Endothelial cell of umbilical vein (primary cell): Measurements from ENCODE around the gene TNRC6C. TPM values are rescaled to one million over a fixed set of nuclear protein-coding genes. Genes with fewer than 3 reads are reported as not detected.

Experiments
- BruUV-seq: library from RNA; stranded (reverse); fragments of 400-500 nt; replicated peaks from 2 replicates; lab custom pipeline; 2021; lab: Mats Ljungman, UMichigan
- CTCF ChIA-PET: fragments of 300-600, 350-600 bp; sonication (Branson Sonifier 250); formaldehyde crosslinking; loops from one replicate; lab custom pipeline; 2021; ENCODE audit warnings: antibody characterized with exemption, inconsistent platforms; lab: Charles Lee
- POLR2A ChIA-PET: fragments of 300-600, 350-600 bp; sonication (Branson Sonifier 250); formaldehyde crosslinking; loops from one replicate; lab custom pipeline; 2021; ENCODE audit warnings: antibody characterized with exemption, inconsistent platforms; lab: Charles Lee
- DNase-seq: peaks from one replicate; pipeline ENCODE4 v3.0.0-alpha.2; 2011; ENCODE audit warnings: low read depth, low spot score
- FAIRE-seq: peaks from 2 replicates; lab custom pipeline; 2011; peaks lifted over from hg19 to GRCh38; lab: Jason Lieb, UNC
- H2AFZ ChIP-seq: 2 replicates; pipeline ENCODE4 v1.6.0; 2012; ENCODE audit warnings: low read depth, low read length, control low read depth, inconsistent platforms
- H3K27ac ChIP-seq: 2 replicates; pipeline ENCODE4 v1.5.1; 2011; ENCODE audit warnings: low read depth, mild to moderate bottlenecking, control low read depth, low read length, moderate library complexity; ENCODE audit not compliant: insufficient read depth
- H3K27me3 ChIP-seq, 2 experiments: 2 replicates each; pipeline versions ENCODE4 v1.6.0 to v1.6.1; 2011; ENCODE audit warnings: low read length in 2 of 2, mixed read lengths in 1 of 2; ENCODE audit not compliant: control insufficient read depth in 2 of 2, insufficient read depth in 2 of 2
- H3K36me3 ChIP-seq, 2 experiments: 2 replicates in 1 of 2; 3 replicates in 1 of 2; pipeline ENCODE4 v1.5.1; 2011; ENCODE audit warnings: low read length in 2 of 2, mild to moderate bottlenecking in 1 of 2, moderate library complexity in 1 of 2; ENCODE audit not compliant: control insufficient read depth in 2 of 2, insufficient read depth in 2 of 2; ENCODE audit errors: extremely low read depth in 1 of 2
- H3K4me1 ChIP-seq: 3 replicates; pipeline ENCODE4 v1.5.1; 2011; ENCODE audit warnings: mild to moderate bottlenecking, low read length; ENCODE audit not compliant: control insufficient read depth, insufficient read depth; ENCODE audit errors: extremely low read depth
- H3K4me2 ChIP-seq: 2 replicates; pipeline ENCODE4 v1.6.1; 2011; ENCODE audit warnings: low read length, control low read depth, mixed read lengths; ENCODE audit not compliant: insufficient read depth
- H3K4me3 ChIP-seq, 3 experiments: fragments of 200-600 bp in 1 of 3; sonication (generic), shearing (Covaris generic) in 1 of 3; replicated peaks in 1 of 3; 2 replicates each; pipeline ENCODE4 v1.5.1; 2011 to 2016; ENCODE audit warnings: control low read depth in 3 of 3, low read length in 3 of 3, mild to moderate bottlenecking in 2 of 3, inconsistent platforms in 1 of 3, low read depth in 1 of 3, moderate library complexity in 1 of 3; ENCODE audit not compliant: insufficient read depth in 1 of 3
- H3K79me2 ChIP-seq: 2 replicates; pipeline ENCODE4 v1.6.0; 2012; ENCODE audit warnings: low read length, inconsistent platforms; ENCODE audit not compliant: control insufficient read depth, insufficient read depth
- H3K9ac ChIP-seq: replicated peaks from 2 replicates; pipeline ENCODE3; 2011; ENCODE audit warnings: low read length, control low read depth; ENCODE audit not compliant: insufficient read depth; ENCODE audit errors: extremely low read depth
- H3K9me1 ChIP-seq: replicated peaks from 3 replicates; pipeline ENCODE4 v1.6.0; 2011; ENCODE audit warnings: mild to moderate bottlenecking, low read length; ENCODE audit not compliant: control insufficient read depth, insufficient read depth; ENCODE audit errors: extremely low read depth
- H3K9me3 ChIP-seq: replicated peaks from 2 replicates; pipeline ENCODE4 v1.5.1; 2012; ENCODE audit warnings: low read length, inconsistent platforms; ENCODE audit not compliant: control insufficient read depth, insufficient read depth
- H4K20me1 ChIP-seq: replicated peaks from 2 replicates; pipeline ENCODE3; 2011; ENCODE audit warnings: mild to moderate bottlenecking, low read length; ENCODE audit not compliant: control insufficient read depth, insufficient read depth; ENCODE audit errors: extremely low read depth
- CTCF ChIP-seq, 2 donors: IDR thresholded peaks; 1 replicate in 1 of 2; 2 replicates in 1 of 2; pipeline ENCODE4 v1.5.1; 2011; ENCODE audit warnings: low read length in 2 of 2, mild to moderate bottlenecking in 2 of 2, moderate library complexity in 2 of 2, control low read depth in 1 of 2, inconsistent platforms in 1 of 2, low read depth in 1 of 2; ENCODE audit not compliant: insufficient read depth in 1 of 2; ENCODE audit errors: extremely low read depth in 1 of 2
- EZH2 ChIP-seq: IDR thresholded peaks from 2 replicates; pipeline ENCODE4 v1.6.1; 2012; ENCODE audit warnings: borderline replicate concordance, low read depth, mild to moderate bottlenecking, moderate library complexity, low read length, inconsistent platforms; ENCODE audit not compliant: severe bottlenecking
- FOS ChIP-seq: IDR thresholded peaks from 2 replicates; pipeline ENCODE4 v1.6.1; 2011; ENCODE audit warnings: mild to moderate bottlenecking, low read length, moderate library complexity, borderline replicate concordance; ENCODE audit not compliant: insufficient read depth
- GATA2 ChIP-seq: IDR thresholded peaks from 2 replicates; pipeline ENCODE4 v1.7.0; 2011; ENCODE audit warnings: low read depth, mild to moderate bottlenecking, moderate library complexity, mixed read lengths, low read length; ENCODE audit not compliant: insufficient read length, insufficient read depth
- JUN ChIP-seq: IDR thresholded peaks from 2 replicates; pipeline ENCODE4 v1.6.1; 2011; ENCODE audit warnings: borderline replicate concordance, low read depth; ENCODE audit not compliant: insufficient read length, insufficient read depth
- MAX ChIP-seq: IDR thresholded peaks from 2 replicates; pipeline ENCODE4 v1.6.1; 2011; ENCODE audit not compliant: insufficient read depth, insufficient read length
- MYC ChIP-seq: IDR thresholded peaks from one replicate; pipeline ENCODE4 v1.6.1; 2011; ENCODE audit warnings: mild to moderate bottlenecking, low read depth, low read length
- POLR2A ChIP-seq: IDR thresholded peaks from 2 replicates; pipeline ENCODE4 v1.6.1; 2012; ENCODE audit warnings: low read depth, mild to moderate bottlenecking, control low read depth, low read length
- POLR2AphosphoS5 ChIP-seq: IDR thresholded peaks from 2 replicates; pipeline ENCODE4 v1.6.1; 2012; ENCODE audit warnings: low read depth, mild to moderate bottlenecking, control low read depth, low read length, moderate library complexity; ENCODE audit not compliant: insufficient read depth
- dilution Hi-C: fragments of 300-500 bp; cut with MboI; formaldehyde crosslinking; loops from one replicate; pipeline ENCODE4 v1.15.0; 2019; ENCODE audit warnings: low sequenced_read_pairs; ENCODE audit not compliant: extremely low pct_ligation_motif_present
- intact Hi-C: fragments of 100-400 bp; cut with micrococcal nuclease; formaldehyde crosslinking; loops from one replicate; pipeline ENCODE4 v1.10.0; 2022
- polyA plus RNA-seq, 4 experiments: library from polyadenylated mRNA; depleted of rRNA in 3 of 4; stranded (reverse) in 3 of 4; unstranded in 1 of 4; fragments of >200 nt; gene quantifications; 2 replicates each; pipeline versions ENCODE4 v1.2.1 to v1.2.3, GENCODE V29; 2011 to 2012; ENCODE audit warnings: missing spikeins in 1 of 4
- total RNA-seq: library from RNA; stranded (reverse); gene quantifications from 2 replicates; pipeline ENCODE4 v1.2.3, GENCODE V29; 2021

TNRC6C gene
- total and polyA plus RNA-seq, 2 donors (not counting 3 experiments of a cell fraction or from before 2014, with no cell fraction given) = 2.1 to 17.5 TPM

- DNase-seq = peak; percentile 87
- BruUV-seq = no TSS peak
- Histone ChIP-seq H2AFZ (no peak overlapping the region), H3K79me2 (peaks cover 8% of the 10 kb centered on the region), H3K4me1 (peaks cover 39% of the 10 kb centered on the region), H3K4me3 (no peak overlapping the region), H3K36me3 (no peaks in the 10 kb centered on the region), H3K9me1 (no peaks in the 10 kb centered on the region), H3K4me2 (peak overlapping the region; percentile 66), H3K27ac (peak overlapping the region; percentile 91), H3K27me3 (no peaks in the 10 kb centered on the region), H3K9ac (peak overlapping the region; percentile 76), H3K9me3 (no peaks in the 10 kb centered on the region), H4K20me1 (no peaks in the 10 kb centered on the region)
- dilution Hi-C loops = no loop called here
- TF ChIP-seq EZH2 (no peak), JUN (peak; percentile 89), MAX (no peak), GATA2 (peak; percentile 82), FOS (peak; percentile 58)
- POLR2A ChIA-PET = interaction anchor here (2.8 kb wide), 1 partner anchor 42 kb away, joined by 25 read pairs; the partner anchor contains the start of gene TNRC6C
- FAIRE-seq = peak; percentile 77
- intact Hi-C loops = loop anchor here (1.0 to 2.0 kb wide), 3 partner anchors 13 to 170 kb away; partner anchors contain the start of gene TNRC6C
- CTCF ChIA-PET = interaction anchor here (2.3 to 5.9 kb wide), 2 partner anchors 13 to 19 kb away, joined by 12 to 41 read pairs; no protein-coding TSS in a partner anchor
Measured at GRCh38 chr17:78000341-78000740, 41.8 kb downstream of the TNRC6C start.

GRCh38 chr17:78001182-78001581 lies 42.7 kb downstream of the TNRC6C start:
- peaks cover 46% of the 10 kb centered on the region for H3K4me1 ChIP-seq
- intact Hi-C loops = loop anchor here (2.0 kb wide), 1 partner anchor 170 kb away; no protein-coding TSS in a partner anchor
- peaks cover 8% of the 10 kb centered on the region for H3K79me2 ChIP-seq
- no peaks in the 10 kb centered on the region for H3K9me3 ChIP-seq
- ChIA-PET CTCF (interaction anchor here (1.2 to 5.9 kb wide), 4 partner anchors 12 to 43 kb away, joined by 3 to 41 read pairs (median 8); partner anchors contain the start of gene TNRC6C), POLR2A (interaction anchor here (2.8 kb wide), 1 partner anchor 43 kb away, joined by 25 read pairs; the partner anchor contains the start of gene TNRC6C)
- H3K27me3 ChIP-seq = no peaks in the 10 kb centered on the region
- TF ChIP-seq POLR2AphosphoS5 (no peak), MYC (no peak), CTCF (IDR thresholded peaks at IDR 0.05; ENCODE audit: extremely low read depth in 1 of 2, insufficient read depth in 1 of 2, low read depth in 1 of 2, low read length in 2 of 2) (no peak), POLR2A (no peak), FOS (no peak), EZH2 (no peak), GATA2 (no peak), JUN (no peak), MAX (no peak)
- H3K9me1 ChIP-seq = no peaks in the 10 kb centered on the region
- peak overlapping the region; percentile 15 for H2AFZ ChIP-seq
- FAIRE-seq = peak; percentile 44
- peak overlapping the region; percentile 76 for H3K9ac ChIP-seq
- H3K36me3 ChIP-seq = no peaks in the 10 kb centered on the region
- peak; percentile 62 for DNase-seq
- BruUV-seq = no TSS peak
- peak overlapping the region; percentile 66 for H3K4me2 ChIP-seq
- H3K27ac ChIP-seq = peak overlapping the region; percentile 91
- no peaks in the 10 kb centered on the region for H4K20me1 ChIP-seq
- dilution Hi-C loops = no loop called here
- peak overlapping the region in 1 of 3 experiments; percentile 17 for H3K4me3 ChIP-seq
